HK-2 (cell line): ENCODE measurements around the gene CACNA1F.

Experiments
- DNase-seq: peaks from one replicate; pipeline ENCODE4 v3.0.0-alpha.2; 2018; ENCODE audit not compliant: unreplicated experiment

Gene CACNA1F

GRCh38 chrX:49230500-49231232 lies 2.5 kb downstream of the CACNA1F start:
- no peak for DNase-seq

DNA sequence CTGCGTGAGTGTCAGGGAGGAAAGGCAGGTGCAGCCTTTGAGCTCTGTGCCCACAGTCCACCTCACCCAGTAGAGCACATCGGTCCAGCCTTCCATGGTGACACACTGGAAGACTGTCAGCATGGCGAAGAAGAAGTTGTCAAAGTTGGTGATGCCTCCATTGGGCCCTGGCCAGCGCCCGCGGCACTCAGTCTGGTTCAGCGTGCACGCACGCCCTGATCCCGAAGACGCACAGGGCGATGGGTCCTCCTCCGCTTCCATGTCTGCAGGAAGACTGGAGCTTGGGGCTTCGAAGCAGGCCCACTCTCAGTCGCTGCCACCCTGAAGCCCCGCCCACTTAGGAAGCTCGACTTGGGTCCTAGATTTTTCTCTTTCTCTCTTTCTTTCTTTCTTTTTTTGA lies 5.0 kb downstream of the CACNA1F start:
- no peak for DNase-seq

DNA sequence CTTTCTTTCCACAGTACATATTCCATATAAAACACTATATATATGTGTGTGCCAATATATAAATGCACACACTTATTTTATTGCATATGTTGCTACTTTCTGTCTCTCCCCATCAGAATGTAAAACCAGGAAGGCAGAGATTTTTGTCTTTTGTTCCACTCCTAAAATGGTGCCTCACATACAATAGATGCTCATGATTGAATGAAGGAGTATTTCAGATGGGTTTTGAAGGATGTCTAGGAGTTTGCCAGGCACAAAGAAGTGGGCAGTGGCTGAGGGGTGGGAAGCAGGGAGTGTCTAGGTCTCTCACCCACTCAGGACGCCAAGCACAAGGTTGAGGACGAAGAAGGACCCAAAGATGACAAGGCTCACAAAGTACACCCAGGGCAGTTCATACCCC lies 5.4 kb downstream of the CACNA1F start:
- no peak for DNase-seq

DNA sequence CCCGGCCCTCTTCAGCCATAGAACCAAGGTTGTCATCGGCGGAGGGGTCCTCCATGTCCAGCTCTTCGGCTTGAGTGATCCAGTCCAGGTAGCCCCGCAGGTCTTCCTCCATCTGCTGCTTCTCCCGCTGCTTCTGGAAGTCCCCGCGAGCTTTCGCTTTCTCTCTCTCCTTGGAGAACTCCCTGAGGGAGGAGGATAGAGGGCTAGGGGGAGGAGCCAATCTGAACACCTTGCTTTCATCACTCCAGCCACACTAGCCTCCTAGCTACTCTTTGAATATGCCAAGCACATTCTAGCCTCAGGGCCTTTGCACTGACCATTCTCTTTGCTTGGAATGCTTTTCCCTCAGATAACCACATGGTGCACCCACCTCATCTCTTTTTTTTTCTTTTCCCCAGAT lies 6.2 kb downstream of the CACNA1F start:
- DNase-seq, result no peak

DNA sequence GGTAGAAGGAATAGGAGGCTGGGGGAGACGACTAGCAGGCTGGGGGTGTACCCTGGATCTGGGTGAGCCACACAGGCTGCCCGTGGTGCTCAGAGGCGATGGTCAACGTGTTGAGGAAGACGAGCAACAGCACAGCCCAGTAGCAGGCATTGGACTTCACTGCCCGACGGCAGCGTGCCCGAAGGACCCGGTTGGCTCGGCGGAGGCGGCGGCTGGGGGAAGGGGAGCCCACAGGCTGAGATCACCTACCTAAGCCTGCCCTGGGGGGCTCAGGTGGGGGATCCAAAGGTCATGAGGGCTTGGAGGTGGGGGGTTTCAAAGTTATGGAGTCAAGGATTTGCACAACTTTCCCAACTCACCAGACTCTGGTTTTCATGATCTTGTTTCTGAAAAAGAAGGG lies 7.3 kb downstream of the CACNA1F start:
- no peak for DNase-seq

DNA sequence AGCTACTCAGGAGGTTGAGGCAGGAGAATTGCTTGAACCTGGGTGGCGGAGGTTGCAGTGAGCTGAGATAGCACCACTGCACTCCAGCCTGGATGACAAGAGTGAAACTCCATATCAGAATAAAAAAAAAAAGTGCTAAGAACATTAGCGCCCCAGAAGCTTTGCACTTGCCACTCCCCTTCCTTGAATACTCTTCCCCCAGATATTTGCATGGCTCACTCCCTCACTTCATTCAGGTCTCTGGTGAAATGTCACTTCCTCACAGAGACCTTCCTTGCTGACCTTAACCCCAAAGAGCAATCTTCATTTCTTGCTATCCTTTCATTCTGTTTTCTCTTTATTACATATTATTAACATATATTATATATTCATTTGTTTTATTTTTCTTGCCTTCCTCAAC lies 11.3 kb downstream of the CACNA1F start:
- no peak for DNase-seq

DNA sequence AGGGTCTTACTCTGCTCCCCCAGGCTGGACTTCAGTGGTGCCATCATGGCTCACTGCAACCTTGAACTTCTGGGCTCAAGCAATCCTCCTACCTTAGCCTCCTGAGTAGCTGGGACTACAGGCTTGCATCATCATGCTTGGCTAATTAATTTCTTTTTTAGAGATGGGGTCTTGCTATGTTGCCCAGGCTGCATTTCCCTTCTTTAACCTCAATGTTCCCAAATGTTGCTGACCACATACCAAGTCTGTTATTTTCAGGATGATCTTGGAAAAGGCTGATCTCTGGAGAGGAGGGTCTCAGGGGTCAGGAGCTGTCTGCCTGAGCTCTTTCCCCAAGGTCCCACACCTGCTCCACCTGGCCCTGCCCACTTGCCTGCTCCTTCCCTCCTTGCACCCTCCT lies 13.0 kb downstream of the CACNA1F start:
- DNase-seq, result no peak

GRCh38 chrX:49214996-49215526 lies 18.1 kb downstream of the CACNA1F start:
- no peak for DNase-seq

- no peak for DNase-seq
Measured at GRCh38 chrX:49214416-49214815, 18.7 kb downstream of the CACNA1F start.

DNA sequence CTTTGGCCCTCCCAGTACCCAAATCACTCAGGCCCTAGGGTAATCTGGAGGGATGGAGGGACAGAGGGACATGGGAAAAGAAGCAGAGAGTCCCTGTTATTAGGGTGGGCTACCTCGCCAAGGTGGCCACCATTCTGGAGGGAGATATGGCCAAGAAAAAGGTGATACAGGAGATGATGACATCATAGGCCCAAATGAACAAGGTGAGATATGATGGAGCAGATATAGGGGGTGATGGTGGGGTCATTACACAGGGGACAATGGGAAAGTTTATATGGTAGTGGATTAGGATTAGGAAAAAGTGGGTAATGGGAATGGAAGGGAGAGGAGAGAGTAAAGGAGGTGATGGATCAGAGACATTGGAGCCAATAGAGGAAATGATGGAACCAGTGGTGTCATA lies 20.3 kb downstream of the CACNA1F start:
- no peak for DNase-seq

GRCh38 chrX:49212209-49212608 lies 20.9 kb downstream of the CACNA1F start:
- DNase-seq, result no peak

GRCh38 chrX:49211074-49211473 lies 22.1 kb downstream of the CACNA1F start:
- DNase-seq, result no peak

- no peak for DNase-seq
Measured at GRCh38 chrX:49210406-49210805, 22.7 kb downstream of the CACNA1F start.

DNA sequence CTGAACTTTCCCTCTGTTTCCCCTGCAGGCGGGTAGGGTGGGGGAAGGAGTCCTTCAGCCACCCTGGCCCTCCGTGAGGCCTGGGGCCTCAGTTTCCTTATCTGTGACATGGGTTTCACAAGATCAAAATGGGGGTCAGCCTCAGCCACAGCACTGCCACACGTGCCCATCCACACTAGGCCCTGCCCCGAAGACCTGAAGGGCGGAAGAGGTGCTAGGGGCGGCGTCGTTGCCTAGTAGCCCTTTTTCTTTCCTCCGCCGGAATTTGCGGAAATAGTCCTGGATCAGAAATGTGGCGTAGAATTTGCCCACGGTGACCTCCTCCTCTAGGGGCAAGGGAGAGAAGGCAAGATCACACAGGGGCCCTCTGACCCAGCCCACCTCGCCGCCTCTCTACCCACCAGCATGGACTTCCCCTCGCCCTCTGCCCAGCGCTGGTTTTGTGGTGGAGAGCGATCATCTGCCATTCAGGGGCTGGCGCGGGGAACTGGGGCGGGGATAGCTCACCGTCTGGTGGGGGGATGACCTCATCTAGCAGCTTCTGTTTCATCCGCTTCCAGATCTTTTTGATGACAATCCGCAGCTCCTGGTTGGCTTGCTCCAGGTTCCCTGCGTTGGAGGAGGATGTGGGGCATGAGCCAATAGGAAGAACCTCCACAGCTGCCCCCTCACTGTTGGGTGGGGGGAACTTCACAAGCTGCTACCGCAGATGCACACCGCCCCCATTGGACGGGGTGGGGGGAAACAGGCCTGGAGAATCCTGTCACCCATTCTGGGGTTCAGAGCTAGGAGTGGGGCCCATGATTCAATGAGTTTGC lies 23.5 kb downstream of the CACNA1F start:
- no peak for DNase-seq

GRCh38 chrX:49208399-49208798 lies 24.7 kb downstream of the CACNA1F start:
- no peak for DNase-seq

- DNase-seq, result no peak
Measured at GRCh38 chrX:49206543-49206942, 26.6 kb downstream of the CACNA1F start.

DNA sequence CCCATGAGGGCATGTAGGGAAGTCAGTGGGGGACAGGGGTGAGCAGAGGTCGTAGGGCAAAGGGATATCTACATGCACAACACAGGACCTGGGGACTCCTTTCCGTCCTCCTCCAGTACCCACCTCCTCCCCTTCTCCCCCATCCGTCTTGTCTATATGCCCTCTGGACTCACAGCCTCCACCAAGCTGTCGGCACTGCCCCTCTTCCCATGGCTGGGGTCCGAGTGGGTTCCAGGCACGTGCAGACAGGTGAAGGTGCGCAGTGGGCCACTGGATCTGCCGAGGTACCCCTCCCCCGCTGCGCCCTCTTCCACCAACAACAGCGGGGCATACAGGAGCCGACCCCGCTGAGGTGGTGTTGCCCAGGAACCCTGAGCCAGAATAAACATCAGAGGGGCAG lies 27.7 kb downstream of the CACNA1F start:
- DNase-seq, result no peak

- no peak for DNase-seq
Measured at GRCh38 chrX:49204709-49205108, 28.4 kb downstream of the CACNA1F start.

- DNase-seq, result no peak
Measured at GRCh38 chrX:49204017-49204416, 29.1 kb downstream of the CACNA1F start.

- DNase-seq, result no peak
Measured at GRCh38 chrX:49203536-49203935, 29.6 kb downstream of the CACNA1F start.

- no peak for DNase-seq
Measured at GRCh38 chrX:49202022-49202421, 31.1 kb downstream of the CACNA1F start.

DNA sequence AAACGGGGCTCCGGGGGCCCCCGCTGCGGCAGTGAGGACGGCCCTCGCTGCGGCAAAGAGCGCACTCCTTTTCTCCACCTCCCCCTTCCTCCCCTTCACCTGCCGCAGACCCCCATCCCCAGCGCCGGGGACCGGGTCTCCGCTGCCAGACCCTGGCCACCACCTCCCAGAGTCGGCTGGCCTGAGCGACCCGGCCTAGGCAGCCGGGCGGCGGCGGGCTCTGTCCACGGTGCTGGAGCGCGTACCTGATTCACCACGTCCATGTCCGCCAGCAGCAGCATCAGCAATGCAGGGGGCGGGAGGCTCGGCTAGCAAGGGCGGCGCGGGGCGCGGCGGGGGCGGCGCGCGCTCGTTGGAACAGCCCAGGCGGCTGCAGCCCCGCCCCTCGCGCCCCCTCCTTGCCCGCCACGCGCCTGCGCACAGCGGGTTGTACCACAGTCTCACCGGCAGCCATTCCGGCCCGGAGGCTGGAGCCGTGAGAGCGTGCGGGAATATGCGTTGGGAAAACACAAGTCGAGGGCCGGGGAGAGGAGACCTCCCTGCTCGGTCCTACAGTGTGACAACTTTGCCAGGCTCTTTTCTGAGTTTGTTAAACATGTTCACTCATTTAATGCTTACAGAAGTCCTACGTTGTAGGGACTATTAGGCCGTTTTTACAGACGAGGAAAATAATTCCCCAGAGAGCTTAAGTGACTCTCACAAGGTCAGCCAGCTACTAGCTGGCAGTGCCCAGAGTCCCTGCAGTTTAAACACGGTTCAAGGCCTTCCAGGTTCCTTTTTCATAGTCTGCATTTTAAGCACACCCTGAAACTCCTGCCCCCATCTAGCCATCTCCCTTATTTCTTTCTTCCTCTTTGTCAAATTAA lies 33.0 kb downstream of the CACNA1F start, which contains the start of gene SYP:
Gene SYP (minus strand): TSS at position 288 of the 866 bp plus-strand sequence. CDS start 7 bp downstream, at position 281.
- DNase-seq, result peak; percentile 93
